Ovary (tissue), 9 donors: Measurements from ENCODE around the gene TRIP12. TPM values are rescaled to one million over a fixed set of nuclear protein-coding genes. Genes with fewer than 3 reads are reported as not detected.

Experiments used
- DNase-seq, 5 donors: peaks; one replicate each; pipeline ENCODE4 v3.0.0-alpha.2; 2019 to 2020
- H3K27ac ChIP-seq, 2 donors: fragments of 200-600 bp; one replicate each; pipeline versions ENCODE4 v1.5.1 to v1.8.0; 2019 to 2022
- H3K27me3 ChIP-seq: fragments of 200-600 bp; one replicate; pipeline ENCODE4 v1.8.0; 2022
- H3K36me3 ChIP-seq: fragments of 200-600 bp; sonication (generic); one replicate; pipeline ENCODE4 v1.5.1; 2019
- H3K4me1 ChIP-seq: one replicate; pipeline ENCODE4 v1.8.1; 2013; ENCODE audit warnings: mild to moderate bottlenecking, moderate library complexity; ENCODE audit not compliant: insufficient read depth
- H3K4me3 ChIP-seq: fragments of 200-600 bp; sonication (generic); one replicate; pipeline ENCODE4 v1.5.1; 2017
- H3K9me3 ChIP-seq, 2 donors: fragments of 200-600 bp in 1 of 2; sonication (generic) in 1 of 2; one replicate each; pipeline versions ENCODE4 v1.5.1 to v1.8.1; 2013 to 2019; ENCODE audit warnings: mild to moderate bottlenecking in 1 of 2, moderate library complexity in 1 of 2
- CTCF ChIP-seq, 3 donors: fragments of 450-650 bp in 2 of 3; fragments of 200-600 bp in 1 of 3; IDR thresholded peaks; one replicate each; pipeline versions ENCODE4 v1.5.1 to v1.8.0; 2016 to 2022; ENCODE audit warnings: antibody characterized with exemption in 3 of 3, mild to moderate bottlenecking in 1 of 3
- EP300 ChIP-seq: sonication (generic); formaldehyde crosslinking; IDR thresholded peaks from one replicate; pipeline ENCODE4 v1.6.1; 2017; ENCODE audit warnings: antibody characterized with exemption
- POLR2A ChIP-seq: fragments of 450-650 bp; IDR thresholded peaks from one replicate; pipeline ENCODE4 v1.6.1; 2017; ENCODE audit warnings: antibody characterized with exemption, mild to moderate bottlenecking, moderate library complexity
- WGBS, 3 donors: extraction: QIAGEN DNeasy Blood & Tissue Kit in 1 of 3; methylation state at CpG; one replicate each; pipeline versions ENCODE4 v1.1.5 to v1.1.7; 2013 to 2017; 5-methylcytosine and 5-hydroxymethylcytosine counted together
- intact Hi-C, 4 donors: fragments of 100-400 bp; cut with DNase I; formaldehyde crosslinking; loops; one replicate each; pipeline versions ENCODE4 v1.11.0 to v1.15.1; 2022 to 2023
- polyA plus RNA-seq, 2 donors: library from polyadenylated mRNA; stranded (reverse); fragments of 200-250 nt in 1 of 2; fragments of 350-450 nt in 1 of 2; fragmentation: Illumina TruSeq in 1 of 2; extraction: RNeasy Lipid Tissue Mini Kit (QIAGEN cat#74804) in 1 of 2; gene quantifications; one replicate each; pipeline ENCODE4 v1.2.3, GENCODE V29; 2013 to 2014
- total RNA-seq, 7 donors: library from RNA; depleted of rRNA in 2 of 7; stranded (reverse); fragments of >200 nt in 2 of 7; fragmentation: NEBNext Ultra II Directional in 3 of 7; extraction: Animal tissue kit (Norgen Biotek cat#: 25700) in 3 of 7; gene quantifications; one replicate each; pipeline versions ENCODE4 v1.1.0 to v1.2.4, GENCODE V29; 2016 to 2023
- donor health status: DM: no; HTN: no; CAD: no; lungs with moderate emphysema.
- donor health status: DM: no; HTN: no; CAD: no.
- donor health status: Bipolar disorder and iron deficiency.
- donor health status: DM: yes; HTN: yes; CAD: no.
- donor health status: DM: no; HTN: no; CAD: no.
- donor health status: DM: yes; HTN: yes; CAD: no.

Gene TRIP12
- total and polyA plus RNA-seq, 9 donors: 30.4 to 221 (median 178) TPM

- 89 to 93% (median 90%) methylated on average over 8 of the region's 8 CpGs for WGBS, 3 donors
Measured at GRCh38 chr2:229945975-229946374, 24.2 kb upstream of the TRIP12 start.

GRCh38 chr2:229943770-229944449 is 22.1 kb upstream of the TRIP12 start:
- no peaks in the 10 kb centered on the region for H3K36me3 ChIP-seq
- intact Hi-C loops: no loop called here
- DNase-seq: no peak
- WGBS, 3 donors: 42 to 55% (median 43%) methylated on average over 5 of the region's 5 CpGs
- no peaks in the 10 kb centered on the region for H3K4me1 ChIP-seq
- H3K4me3 ChIP-seq: no peak overlapping the region
- no peak overlapping the region for H3K27ac ChIP-seq
- H3K27me3 ChIP-seq: no peaks in the 10 kb centered on the region
- no peaks in the 10 kb centered on the region for H3K9me3 ChIP-seq
- no peak for TF ChIP-seq EP300
- no peak for TF ChIP-seq CTCF (IDR thresholded peaks at IDR 0.05)
- no peak for TF ChIP-seq POLR2A

More at GRCh38 chr2:229945975-229946374, 24.2 kb upstream of the TRIP12 start:
- TF ChIP-seq POLR2A (no peak), CTCF (IDR thresholded peaks at IDR 0.05) (no peak), EP300 (no peak)
- Histone ChIP-seq H3K36me3 (no peaks in the 10 kb centered on the region), H3K4me3 (no peak overlapping the region), H3K27ac (no peak overlapping the region), H3K27me3 (no peaks in the 10 kb centered on the region), H3K9me3 (no peaks in the 10 kb centered on the region), H3K4me1 (no peaks in the 10 kb centered on the region)
- no peak for DNase-seq
- intact Hi-C loops: no loop called here

- H3K27me3 ChIP-seq: no peaks in the 10 kb centered on the region
- intact Hi-C loops: no loop called here
- H3K36me3 ChIP-seq: no peaks in the 10 kb centered on the region
- 80 to 89% (median 87%) methylated on average over 2 of the region's 2 CpGs for WGBS, 3 donors
- no peaks in the 10 kb centered on the region for H3K9me3 ChIP-seq
- H3K27ac ChIP-seq: no peak overlapping the region
- no peaks in the 10 kb centered on the region for H3K4me1 ChIP-seq
- H3K4me3 ChIP-seq: no peak overlapping the region
- TF ChIP-seq POLR2A: no peak
- TF ChIP-seq CTCF (IDR thresholded peaks at IDR 0.05): no peak
- no peak for TF ChIP-seq EP300
- DNase-seq: no peak
Measured at GRCh38 chr2:229943171-229943570, 21.4 kb upstream of the TRIP12 start.

- H3K36me3 ChIP-seq: no peaks in the 10 kb centered on the region
- no peaks in the 10 kb centered on the region for H3K9me3 ChIP-seq
- H3K4me3 ChIP-seq: no peak overlapping the region
- no peak for TF ChIP-seq EP300
- no peak for TF ChIP-seq POLR2A
- TF ChIP-seq CTCF (IDR thresholded peaks at IDR 0.05): no peak
- H3K27me3 ChIP-seq: no peaks in the 10 kb centered on the region
- no peak overlapping the region for H3K27ac ChIP-seq
- H3K4me1 ChIP-seq: no peaks in the 10 kb centered on the region
- 96 to 99% (median 98%) methylated on average over 8 of the region's 8 CpGs for WGBS, 3 donors
- intact Hi-C loops: no loop called here
- no peak for DNase-seq
Measured at GRCh38 chr2:229942671-229943070, 20.9 kb upstream of the TRIP12 start.
